Hepatocyte (in vitro differentiated cells): Measurements from ENCODE around the gene CEP192.

Experiments
- EZH2 ChIP-seq: fragments of 200-600 bp; sonication (generic); IDR thresholded peaks from 2 replicates; pipeline ENCODE4 v1.6.1; 2016; ENCODE audit warnings: antibody characterized with exemption, mild to moderate bottlenecking, borderline replicate concordance
- EZH2phosphoT487 ChIP-seq: fragments of 200-600 bp; sonication (generic); IDR thresholded peaks from one replicate; pipeline ENCODE4 v1.6.1; 2018; ENCODE audit warnings: antibody characterized with exemption, mild to moderate bottlenecking, low read depth, moderate library complexity; ENCODE audit not compliant: unreplicated experiment, severe bottlenecking
- TF ChIP-seq, protein P1 (sequence below): fragments of 200-600 bp; sonication (generic); IDR thresholded peaks from 2 replicates; pipeline ENCODE4 v1.5.1; 2016; ENCODE audit warnings: antibody characterized with exemption, mild to moderate bottlenecking; ENCODE audit not compliant: poor library complexity

DNA sequence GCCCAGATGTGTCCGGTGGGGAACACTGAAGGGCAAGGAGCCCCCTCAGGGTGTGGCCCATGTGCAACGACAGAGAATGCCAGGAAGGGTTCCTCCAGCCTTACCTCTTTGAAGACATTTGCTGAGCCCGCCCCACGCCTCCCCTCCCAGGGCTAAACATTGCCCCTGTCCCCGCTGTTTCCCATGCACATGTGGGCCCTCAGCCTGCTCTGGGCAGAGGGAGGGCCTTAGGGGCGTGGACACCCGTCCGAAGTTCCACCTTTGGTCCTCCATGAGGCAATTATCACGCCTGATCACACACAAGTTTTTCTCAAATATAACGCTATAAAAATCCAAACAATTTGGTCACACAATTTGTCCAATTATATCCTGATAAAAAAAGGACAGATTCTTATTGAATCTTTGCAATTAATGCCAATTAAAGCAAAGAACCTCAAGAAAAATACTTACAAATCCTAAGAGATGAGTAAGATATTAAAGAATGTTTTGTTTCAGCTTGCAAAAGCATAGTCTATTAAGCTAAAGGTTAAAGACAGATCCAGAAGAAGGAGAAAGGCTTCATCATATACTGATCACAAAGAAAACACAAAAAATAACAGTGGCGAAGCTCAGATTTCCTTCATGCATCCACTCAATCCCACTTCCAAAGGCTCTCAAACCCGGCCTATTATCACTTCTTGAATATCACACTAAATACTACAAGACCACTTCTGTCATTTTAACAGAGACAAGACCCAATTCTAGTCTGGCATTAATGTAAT, 172.2 kb downstream of the CEP192 start:
- TF ChIP-seq EZH2 (no peak), EZH2phosphoT487 (no peak)
- TF ChIP-seq, protein P1, sequence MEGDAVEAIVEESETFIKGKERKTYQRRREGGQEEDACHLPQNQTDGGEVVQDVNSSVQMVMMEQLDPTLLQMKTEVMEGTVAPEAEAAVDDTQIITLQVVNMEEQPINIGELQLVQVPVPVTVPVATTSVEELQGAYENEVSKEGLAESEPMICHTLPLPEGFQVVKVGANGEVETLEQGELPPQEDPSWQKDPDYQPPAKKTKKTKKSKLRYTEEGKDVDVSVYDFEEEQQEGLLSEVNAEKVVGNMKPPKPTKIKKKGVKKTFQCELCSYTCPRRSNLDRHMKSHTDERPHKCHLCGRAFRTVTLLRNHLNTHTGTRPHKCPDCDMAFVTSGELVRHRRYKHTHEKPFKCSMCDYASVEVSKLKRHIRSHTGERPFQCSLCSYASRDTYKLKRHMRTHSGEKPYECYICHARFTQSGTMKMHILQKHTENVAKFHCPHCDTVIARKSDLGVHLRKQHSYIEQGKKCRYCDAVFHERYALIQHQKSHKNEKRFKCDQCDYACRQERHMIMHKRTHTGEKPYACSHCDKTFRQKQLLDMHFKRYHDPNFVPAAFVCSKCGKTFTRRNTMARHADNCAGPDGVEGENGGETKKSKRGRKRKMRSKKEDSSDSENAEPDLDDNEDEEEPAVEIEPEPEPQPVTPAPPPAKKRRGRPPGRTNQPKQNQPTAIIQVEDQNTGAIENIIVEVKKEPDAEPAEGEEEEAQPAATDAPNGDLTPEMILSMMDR: no peak
